Heart left ventricle (tissue), 13 donors: ENCODE results near the gene ATP5F1E.

Experiments used
- POLR2A ChIP-seq, 2 donors: fragments of 450-650 bp; IDR thresholded peaks; one replicate each; pipeline ENCODE4 v1.6.1; 2017; ENCODE audit warnings: antibody characterized with exemption in 2 of 2, mild to moderate bottlenecking in 2 of 2, moderate library complexity in 2 of 2
- TF ChIP-seq, protein P1 (sequence below), 12 donors: fragments of 200-600 bp; sonication (generic) in 4 of 12; IDR thresholded peaks; one replicate each; pipeline versions ENCODE4 v1.5.0 to v1.8.0; 2018 to 2022; ENCODE audit warnings: antibody characterized with exemption in 12 of 12, mild to moderate bottlenecking in 5 of 12
- donor health status: ischemic (EF 13 %, LVEDD 7.1; RV severe dilation, severe dysfunction).
- donor health status: DM: no; HTN: yes; CAD: no.
- donor health status: DM: no; HTN: no; CAD: no.
- donor health status: ischemic (EF 25% LVEDD 6.9; RV normal size, moderate dysfunction).
- donor health status: ischemic (EF 25% LVEDD 5.7; RV mildly dilated, moderate dysfunction).
- donor health status: ischemic (EF 35%, LVEDD 5.7; RV mildly dilated, moderate dysfunction).
- donor health status: nonischemic (EF 11% LVEDD 7.7; RV severe dilation, severe dysfunction).
- donor health status: DM: yes; HTN: yes; CAD: no.
- donor health status: PGD.
- donor health status: ischemic (EF 29% LVEDD 5.4; RV normal size, mild dysfunction).
- donor health status: nonischemic (EF 23%, LVEDD 6.1; RV moderate dilation, normal function).

DNA sequence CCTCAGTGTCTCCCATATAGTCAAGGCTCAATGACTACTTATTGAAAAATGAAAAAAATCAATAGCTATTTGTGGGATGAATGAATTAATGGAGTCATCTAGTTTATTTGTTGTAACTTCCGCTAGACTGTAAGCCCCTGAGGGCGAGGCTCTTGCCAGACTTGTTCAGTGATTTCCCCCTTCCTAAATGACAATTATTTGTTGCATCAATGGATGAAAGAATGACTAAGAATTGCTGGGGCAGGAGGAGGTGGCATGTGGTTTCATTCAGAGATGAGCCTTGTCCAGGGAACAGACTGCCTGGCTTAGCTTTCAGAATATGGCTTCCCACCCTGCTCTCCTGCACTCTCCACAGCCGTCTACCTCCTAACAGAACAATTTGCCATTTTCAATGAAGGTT is 11.6 kb upstream of the ATP5F1E start:
- TF ChIP-seq, protein P1, sequence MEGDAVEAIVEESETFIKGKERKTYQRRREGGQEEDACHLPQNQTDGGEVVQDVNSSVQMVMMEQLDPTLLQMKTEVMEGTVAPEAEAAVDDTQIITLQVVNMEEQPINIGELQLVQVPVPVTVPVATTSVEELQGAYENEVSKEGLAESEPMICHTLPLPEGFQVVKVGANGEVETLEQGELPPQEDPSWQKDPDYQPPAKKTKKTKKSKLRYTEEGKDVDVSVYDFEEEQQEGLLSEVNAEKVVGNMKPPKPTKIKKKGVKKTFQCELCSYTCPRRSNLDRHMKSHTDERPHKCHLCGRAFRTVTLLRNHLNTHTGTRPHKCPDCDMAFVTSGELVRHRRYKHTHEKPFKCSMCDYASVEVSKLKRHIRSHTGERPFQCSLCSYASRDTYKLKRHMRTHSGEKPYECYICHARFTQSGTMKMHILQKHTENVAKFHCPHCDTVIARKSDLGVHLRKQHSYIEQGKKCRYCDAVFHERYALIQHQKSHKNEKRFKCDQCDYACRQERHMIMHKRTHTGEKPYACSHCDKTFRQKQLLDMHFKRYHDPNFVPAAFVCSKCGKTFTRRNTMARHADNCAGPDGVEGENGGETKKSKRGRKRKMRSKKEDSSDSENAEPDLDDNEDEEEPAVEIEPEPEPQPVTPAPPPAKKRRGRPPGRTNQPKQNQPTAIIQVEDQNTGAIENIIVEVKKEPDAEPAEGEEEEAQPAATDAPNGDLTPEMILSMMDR (IDR thresholded peaks at IDR 0.05): no peak
- TF ChIP-seq POLR2A (IDR thresholded peaks at IDR 0.05): no peak
